ENCODE data around the gene C1orf122. TPM values are rescaled to one million over a fixed set of nuclear protein-coding genes. Genes with fewer than 3 reads are reported as not detected.

The C1orf122 gene
- polyA plus RNA-seq, 2 of the 4 experiments (the other 2 are of a cell fraction), result 21.3 to 29.1 TPM

DNA sequence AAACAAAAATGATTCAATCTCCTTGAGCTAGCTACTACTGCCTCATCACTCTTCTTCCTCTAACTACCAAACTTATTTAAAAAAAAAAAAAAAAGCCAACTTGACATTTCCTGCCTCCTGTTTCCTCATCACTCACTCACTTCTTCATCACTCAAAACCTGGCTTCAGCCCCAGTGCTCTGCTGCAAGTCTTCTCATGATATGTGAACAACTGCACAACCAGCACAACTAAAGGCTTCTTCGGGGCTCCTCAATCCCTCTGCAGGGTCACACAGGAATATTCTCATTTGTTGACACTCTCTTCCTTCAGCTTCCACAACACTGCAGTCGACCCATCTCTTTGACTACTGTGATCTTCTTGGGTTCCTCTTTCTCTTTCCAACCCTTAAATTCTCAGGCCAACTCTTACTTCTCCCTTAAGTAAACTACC is 44.2 kb downstream of the C1orf122 start:
- H3K4me2 ChIP-seq, result no peak overlapping the region
- no peak for TF ChIP-seq EHF (CRISPR knock-in tag; IDR thresholded peaks at IDR 0.05)
- TF ChIP-seq GATA3 (IDR thresholded peaks at IDR 0.05; ENCODE audit: borderline replicate concordance), result no peak
- no peak for TF ChIP-seq KDM5A (IDR thresholded peaks at IDR 0.05)
- TF ChIP-seq, protein P1, sequence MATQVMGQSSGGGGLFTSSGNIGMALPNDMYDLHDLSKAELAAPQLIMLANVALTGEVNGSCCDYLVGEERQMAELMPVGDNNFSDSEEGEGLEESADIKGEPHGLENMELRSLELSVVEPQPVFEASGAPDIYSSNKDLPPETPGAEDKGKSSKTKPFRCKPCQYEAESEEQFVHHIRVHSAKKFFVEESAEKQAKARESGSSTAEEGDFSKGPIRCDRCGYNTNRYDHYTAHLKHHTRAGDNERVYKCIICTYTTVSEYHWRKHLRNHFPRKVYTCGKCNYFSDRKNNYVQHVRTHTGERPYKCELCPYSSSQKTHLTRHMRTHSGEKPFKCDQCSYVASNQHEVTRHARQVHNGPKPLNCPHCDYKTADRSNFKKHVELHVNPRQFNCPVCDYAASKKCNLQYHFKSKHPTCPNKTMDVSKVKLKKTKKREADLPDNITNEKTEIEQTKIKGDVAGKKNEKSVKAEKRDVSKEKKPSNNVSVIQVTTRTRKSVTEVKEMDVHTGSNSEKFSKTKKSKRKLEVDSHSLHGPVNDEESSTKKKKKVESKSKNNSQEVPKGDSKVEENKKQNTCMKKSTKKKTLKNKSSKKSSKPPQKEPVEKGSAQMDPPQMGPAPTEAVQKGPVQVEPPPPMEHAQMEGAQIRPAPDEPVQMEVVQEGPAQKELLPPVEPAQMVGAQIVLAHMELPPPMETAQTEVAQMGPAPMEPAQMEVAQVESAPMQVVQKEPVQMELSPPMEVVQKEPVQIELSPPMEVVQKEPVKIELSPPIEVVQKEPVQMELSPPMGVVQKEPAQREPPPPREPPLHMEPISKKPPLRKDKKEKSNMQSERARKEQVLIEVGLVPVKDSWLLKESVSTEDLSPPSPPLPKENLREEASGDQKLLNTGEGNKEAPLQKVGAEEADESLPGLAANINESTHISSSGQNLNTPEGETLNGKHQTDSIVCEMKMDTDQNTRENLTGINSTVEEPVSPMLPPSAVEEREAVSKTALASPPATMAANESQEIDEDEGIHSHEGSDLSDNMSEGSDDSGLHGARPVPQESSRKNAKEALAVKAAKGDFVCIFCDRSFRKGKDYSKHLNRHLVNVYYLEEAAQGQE (IDR thresholded peaks at IDR 0.05), result no peak
- no peak for TF ChIP-seq TFCP2L1 (CRISPR knock-in tag; IDR thresholded peaks at IDR 0.05)
- TF ChIP-seq NFE2L2 (conservative IDR thresholded peaks at IDR 0.05; ENCODE audit: low read length), result no peak
- TF ChIP-seq, protein P2, sequence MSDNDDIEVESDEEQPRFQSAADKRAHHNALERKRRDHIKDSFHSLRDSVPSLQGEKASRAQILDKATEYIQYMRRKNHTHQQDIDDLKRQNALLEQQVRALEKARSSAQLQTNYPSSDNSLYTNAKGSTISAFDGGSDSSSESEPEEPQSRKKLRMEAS (IDR thresholded peaks at IDR 0.05), result no peak
- TF ChIP-seq JUNB (IDR thresholded peaks at IDR 0.05), result no peak
- TF ChIP-seq, protein P3, sequence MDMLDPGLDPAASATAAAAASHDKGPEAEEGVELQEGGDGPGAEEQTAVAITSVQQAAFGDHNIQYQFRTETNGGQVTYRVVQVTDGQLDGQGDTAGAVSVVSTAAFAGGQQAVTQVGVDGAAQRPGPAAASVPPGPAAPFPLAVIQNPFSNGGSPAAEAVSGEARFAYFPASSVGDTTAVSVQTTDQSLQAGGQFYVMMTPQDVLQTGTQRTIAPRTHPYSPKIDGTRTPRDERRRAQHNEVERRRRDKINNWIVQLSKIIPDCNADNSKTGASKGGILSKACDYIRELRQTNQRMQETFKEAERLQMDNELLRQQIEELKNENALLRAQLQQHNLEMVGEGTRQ (IDR thresholded peaks at IDR 0.05), result no peak
- no peak for TF ChIP-seq RARB (CRISPR knock-in tag; IDR thresholded peaks at IDR 0.05)
- TF ChIP-seq NR3C1 (IDR thresholded peaks at IDR 0.05), result no peak
- no peak for TF ChIP-seq ZC3H11A (IDR thresholded peaks at IDR 0.05)
- no peak for TF ChIP-seq JUN (IDR thresholded peaks at IDR 0.05)
- WGBS (ENCODE audit: missing lambda C conversion rate), result 68% methylated on average over 2 of the region's 2 CpGs
- FAIRE-seq (no peak), DNase-seq (ENCODE audit: low read depth in 1 of 2, low spot score in 1 of 2) (no peak), ATAC-seq (no peak)
- no peaks in the 10 kb centered on the region for H3K9me3 ChIP-seq
- no peak overlapping the region for H3K4me3 ChIP-seq
- CTCF ChIA-PET, result interaction anchor here (1.2 to 3.1 kb wide), 3 partner anchors 8 to 10 kb away, joined by 3 to 29 read pairs (median 3); partner anchors contain the start of gene MTF1
- POLR2A ChIA-PET, result no interaction called here
- H3K27ac ChIP-seq, result no peak overlapping the region
- H3K4me1 ChIP-seq, result no peaks in the 10 kb centered on the region

DNA sequence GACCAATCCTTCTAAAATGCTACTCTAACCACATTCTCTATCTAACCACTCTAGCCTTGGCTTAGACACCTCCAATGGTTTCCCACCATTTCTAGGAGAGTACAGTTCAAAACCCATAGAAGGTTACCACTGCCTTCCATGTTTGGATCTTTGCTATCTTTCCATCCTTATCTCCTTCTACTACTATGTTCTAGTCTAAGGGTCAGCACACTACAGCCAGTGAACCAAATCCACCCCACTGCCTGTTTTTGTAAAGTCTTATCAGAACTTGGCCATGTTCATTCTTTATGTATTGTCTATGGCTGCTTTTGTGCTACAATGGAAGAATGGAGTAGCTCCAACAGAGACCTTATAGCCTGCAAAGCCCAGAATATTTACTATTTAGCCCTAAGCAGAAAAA is 45.6 kb downstream of the C1orf122 start:
- TF ChIP-seq NR3C1 (IDR thresholded peaks at IDR 0.05) (no peak), HEYL (CRISPR knock-in tag; IDR thresholded peaks at IDR 0.05) (no peak), GATA3 (IDR thresholded peaks at IDR 0.05; ENCODE audit: borderline replicate concordance) (no peak), PHF8 (IDR thresholded peaks at IDR 0.05; ENCODE audit: borderline replicate concordance, low read depth) (no peak), SREBF2 (IDR thresholded peaks at IDR 0.05) (no peak), POLR2A (IDR thresholded peaks at IDR 0.05; ENCODE audit: low read length) (no peak), CHD2 (IDR thresholded peaks at IDR 0.05; ENCODE audit: low read length, partially characterized antibody) (no peak), FOXS1 (CRISPR knock-in tag; IDR thresholded peaks at IDR 0.05) (no peak), NFE2L2 (conservative IDR thresholded peaks at IDR 0.05; ENCODE audit: low read length) (no peak), JUNB (IDR thresholded peaks at IDR 0.05) (no peak), MYC (IDR thresholded peaks at IDR 0.05; ENCODE audit: borderline replicate concordance, low read length) (no peak), ZC3H11A (IDR thresholded peaks at IDR 0.05) (no peak), HDAC2 (IDR thresholded peaks at IDR 0.05) (no peak), RAD21 (conservative IDR thresholded peaks at IDR 0.05 in 1 of 2, IDR thresholded peaks at IDR 0.05 in 1 of 2) (no peak), POLR2AphosphoS2 (conservative IDR thresholded peaks at IDR 0.05; ENCODE audit: low read length) (no peak)
- TF ChIP-seq, protein P2 (IDR thresholded peaks at IDR 0.05), result no peak
- TF ChIP-seq, protein P4, sequence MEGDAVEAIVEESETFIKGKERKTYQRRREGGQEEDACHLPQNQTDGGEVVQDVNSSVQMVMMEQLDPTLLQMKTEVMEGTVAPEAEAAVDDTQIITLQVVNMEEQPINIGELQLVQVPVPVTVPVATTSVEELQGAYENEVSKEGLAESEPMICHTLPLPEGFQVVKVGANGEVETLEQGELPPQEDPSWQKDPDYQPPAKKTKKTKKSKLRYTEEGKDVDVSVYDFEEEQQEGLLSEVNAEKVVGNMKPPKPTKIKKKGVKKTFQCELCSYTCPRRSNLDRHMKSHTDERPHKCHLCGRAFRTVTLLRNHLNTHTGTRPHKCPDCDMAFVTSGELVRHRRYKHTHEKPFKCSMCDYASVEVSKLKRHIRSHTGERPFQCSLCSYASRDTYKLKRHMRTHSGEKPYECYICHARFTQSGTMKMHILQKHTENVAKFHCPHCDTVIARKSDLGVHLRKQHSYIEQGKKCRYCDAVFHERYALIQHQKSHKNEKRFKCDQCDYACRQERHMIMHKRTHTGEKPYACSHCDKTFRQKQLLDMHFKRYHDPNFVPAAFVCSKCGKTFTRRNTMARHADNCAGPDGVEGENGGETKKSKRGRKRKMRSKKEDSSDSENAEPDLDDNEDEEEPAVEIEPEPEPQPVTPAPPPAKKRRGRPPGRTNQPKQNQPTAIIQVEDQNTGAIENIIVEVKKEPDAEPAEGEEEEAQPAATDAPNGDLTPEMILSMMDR (IDR thresholded peaks at IDR 0.05), result no peak
- TF ChIP-seq, protein P5, sequence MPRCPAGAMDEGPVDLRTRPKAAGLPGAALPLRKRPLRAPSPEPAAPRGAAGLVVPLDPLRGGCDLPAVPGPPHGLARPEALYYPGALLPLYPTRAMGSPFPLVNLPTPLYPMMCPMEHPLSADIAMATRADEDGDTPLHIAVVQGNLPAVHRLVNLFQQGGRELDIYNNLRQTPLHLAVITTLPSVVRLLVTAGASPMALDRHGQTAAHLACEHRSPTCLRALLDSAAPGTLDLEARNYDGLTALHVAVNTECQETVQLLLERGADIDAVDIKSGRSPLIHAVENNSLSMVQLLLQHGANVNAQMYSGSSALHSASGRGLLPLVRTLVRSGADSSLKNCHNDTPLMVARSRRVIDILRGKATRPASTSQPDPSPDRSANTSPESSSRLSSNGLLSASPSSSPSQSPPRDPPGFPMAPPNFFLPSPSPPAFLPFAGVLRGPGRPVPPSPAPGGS (IDR thresholded peaks at IDR 0.05), result no peak
- TF ChIP-seq, protein P6, sequence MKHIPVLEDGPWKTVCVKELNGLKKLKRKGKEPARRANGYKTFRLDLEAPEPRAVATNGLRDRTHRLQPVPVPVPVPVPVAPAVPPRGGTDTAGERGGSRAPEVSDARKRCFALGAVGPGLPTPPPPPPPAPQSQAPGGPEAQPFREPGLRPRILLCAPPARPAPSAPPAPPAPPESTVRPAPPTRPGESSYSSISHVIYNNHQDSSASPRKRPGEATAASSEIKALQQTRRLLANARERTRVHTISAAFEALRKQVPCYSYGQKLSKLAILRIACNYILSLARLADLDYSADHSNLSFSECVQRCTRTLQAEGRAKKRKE (CRISPR knock-in tag; IDR thresholded peaks at IDR 0.05; ENCODE audit: low read depth), result no peak
- DNase-seq (ENCODE audit: low read depth in 1 of 2, low spot score in 1 of 2), result no peak
- Histone ChIP-seq H3K4me1 (peaks cover 3% of the 10 kb centered on the region), H3K4me3 (no peak overlapping the region), H3K27ac (no peak overlapping the region), H3K9me3 (no peaks in the 10 kb centered on the region), H3K4me2 (no peak overlapping the region)
- ChIA-PET CTCF (interaction anchor here (1.2 to 1.3 kb wide), 2 partner anchors 9 to 44 kb away, joined by 3 read pairs; no protein-coding TSS in a partner anchor), POLR2A (no interaction called here)
- ATAC-seq, result no peak
- FAIRE-seq, result no peak

All from A549 (cell line).